NB4 (cell line): ENCODE measurements around the gene KLHL8.

Source experiments
- POLR2A ChIP-seq: IDR thresholded peaks from 2 replicates; pipeline ENCODE4 v1.6.1; 2011; ENCODE audit warnings: mild to moderate bottlenecking; ENCODE audit not compliant: insufficient read length; ENCODE audit errors: extremely low read depth
- TF ChIP-seq, protein P1 (sequence below): IDR thresholded peaks from one replicate; pipeline ENCODE4 v1.5.1; 2012; ENCODE audit warnings: low read depth, low read length
- TF ChIP-seq, protein P2 (sequence below): IDR thresholded peaks from 2 replicates; pipeline ENCODE4 v1.6.1; 2011; ENCODE audit warnings: low read depth, low read length

DNA sequence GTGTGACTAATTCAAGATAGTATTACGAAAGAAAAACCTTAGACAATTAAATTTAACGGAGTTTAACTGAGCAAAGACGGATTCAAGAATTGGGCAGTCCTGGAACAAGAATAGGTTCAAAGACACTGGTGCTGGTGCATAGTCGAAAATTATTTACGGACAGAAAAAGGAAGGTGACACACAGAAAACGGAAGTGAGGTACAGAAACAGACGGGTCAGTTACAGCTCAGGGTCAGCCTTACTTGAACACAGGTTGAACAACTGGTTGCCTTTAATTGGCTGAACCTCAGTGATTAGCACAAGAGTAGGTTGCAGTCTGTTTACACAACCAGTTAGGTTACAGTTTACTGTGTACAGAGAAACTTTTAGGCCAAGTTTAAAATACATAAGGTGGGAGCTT lies 31.5 kb downstream of the KLHL8 start:
- TF ChIP-seq, protein P1, sequence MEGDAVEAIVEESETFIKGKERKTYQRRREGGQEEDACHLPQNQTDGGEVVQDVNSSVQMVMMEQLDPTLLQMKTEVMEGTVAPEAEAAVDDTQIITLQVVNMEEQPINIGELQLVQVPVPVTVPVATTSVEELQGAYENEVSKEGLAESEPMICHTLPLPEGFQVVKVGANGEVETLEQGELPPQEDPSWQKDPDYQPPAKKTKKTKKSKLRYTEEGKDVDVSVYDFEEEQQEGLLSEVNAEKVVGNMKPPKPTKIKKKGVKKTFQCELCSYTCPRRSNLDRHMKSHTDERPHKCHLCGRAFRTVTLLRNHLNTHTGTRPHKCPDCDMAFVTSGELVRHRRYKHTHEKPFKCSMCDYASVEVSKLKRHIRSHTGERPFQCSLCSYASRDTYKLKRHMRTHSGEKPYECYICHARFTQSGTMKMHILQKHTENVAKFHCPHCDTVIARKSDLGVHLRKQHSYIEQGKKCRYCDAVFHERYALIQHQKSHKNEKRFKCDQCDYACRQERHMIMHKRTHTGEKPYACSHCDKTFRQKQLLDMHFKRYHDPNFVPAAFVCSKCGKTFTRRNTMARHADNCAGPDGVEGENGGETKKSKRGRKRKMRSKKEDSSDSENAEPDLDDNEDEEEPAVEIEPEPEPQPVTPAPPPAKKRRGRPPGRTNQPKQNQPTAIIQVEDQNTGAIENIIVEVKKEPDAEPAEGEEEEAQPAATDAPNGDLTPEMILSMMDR: no peak
- no peak for TF ChIP-seq POLR2A
- TF ChIP-seq, protein P2, sequence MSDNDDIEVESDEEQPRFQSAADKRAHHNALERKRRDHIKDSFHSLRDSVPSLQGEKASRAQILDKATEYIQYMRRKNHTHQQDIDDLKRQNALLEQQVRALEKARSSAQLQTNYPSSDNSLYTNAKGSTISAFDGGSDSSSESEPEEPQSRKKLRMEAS: no peak
